Measurements from ENCODE around the gene BMAL1.

- TF ChIP-seq EZH2 (IDR thresholded peaks at IDR 0.05; ENCODE audit: low read length, unreplicated experiment) (no peak), CTCF (conservative IDR thresholded peaks at IDR 0.05; ENCODE audit: low read depth, low read length) (no peak), EZH2phosphoT487 (IDR thresholded peaks at IDR 0.05; ENCODE audit: borderline replicate concordance, low read length) (no peak)
Measured at GRCh38 chr11:13302420-13302958, 24.9 kb downstream of the BMAL1 start.
